ENCODE results near the gene ZSWIM9.

- TF ChIP-seq, protein P1, sequence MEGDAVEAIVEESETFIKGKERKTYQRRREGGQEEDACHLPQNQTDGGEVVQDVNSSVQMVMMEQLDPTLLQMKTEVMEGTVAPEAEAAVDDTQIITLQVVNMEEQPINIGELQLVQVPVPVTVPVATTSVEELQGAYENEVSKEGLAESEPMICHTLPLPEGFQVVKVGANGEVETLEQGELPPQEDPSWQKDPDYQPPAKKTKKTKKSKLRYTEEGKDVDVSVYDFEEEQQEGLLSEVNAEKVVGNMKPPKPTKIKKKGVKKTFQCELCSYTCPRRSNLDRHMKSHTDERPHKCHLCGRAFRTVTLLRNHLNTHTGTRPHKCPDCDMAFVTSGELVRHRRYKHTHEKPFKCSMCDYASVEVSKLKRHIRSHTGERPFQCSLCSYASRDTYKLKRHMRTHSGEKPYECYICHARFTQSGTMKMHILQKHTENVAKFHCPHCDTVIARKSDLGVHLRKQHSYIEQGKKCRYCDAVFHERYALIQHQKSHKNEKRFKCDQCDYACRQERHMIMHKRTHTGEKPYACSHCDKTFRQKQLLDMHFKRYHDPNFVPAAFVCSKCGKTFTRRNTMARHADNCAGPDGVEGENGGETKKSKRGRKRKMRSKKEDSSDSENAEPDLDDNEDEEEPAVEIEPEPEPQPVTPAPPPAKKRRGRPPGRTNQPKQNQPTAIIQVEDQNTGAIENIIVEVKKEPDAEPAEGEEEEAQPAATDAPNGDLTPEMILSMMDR (IDR thresholded peaks at IDR 0.05): no peak
- peak in 1 of 2 donors; percentile 69 for TF ChIP-seq POLR2A (IDR thresholded peaks at IDR 0.05)
Observed at GRCh38 chr19:48206397-48207093, 36.1 kb downstream of the ZSWIM9 start.

Data from thyroid gland (tissue), 4 donors.